ENCODE results near the gene IBTK.
"Not testable (repeated sequence)": the region's sequence is repeated elsewhere in the genome, so short reads cannot be mapped to it uniquely, and the experiment has no call there.

The IBTK gene

GRCh38 chr6:82216549-82216948 is 31.0 kb downstream of the IBTK start:
- H3K4me3 ChIP-seq (ENCODE audit: low read depth, low read length), result no peak overlapping the region
- no peak for DNase-seq (ENCODE audit: low read depth, low spot score)
- ChIA-PET CTCF (no interaction called here), POLR2A (no interaction called here)
- TF ChIP-seq CTCF (IDR thresholded peaks at IDR 0.05; ENCODE audit: insufficient read depth, low read length, missing control alignments), result no peak

GRCh38 chr6:82211326-82211725 is 36.2 kb downstream of the IBTK start:
- DNase-seq (ENCODE audit: low read depth, low spot score), result no peak
- ChIA-PET POLR2A (no interaction called here), CTCF (no interaction called here)
- TF ChIP-seq CTCF (IDR thresholded peaks at IDR 0.05; ENCODE audit: insufficient read depth, low read length, missing control alignments), result no peak
- H3K4me3 ChIP-seq (ENCODE audit: low read depth, low read length), result no peak overlapping the region

GRCh38 chr6:82208913-82209312 is 38.6 kb downstream of the IBTK start:
- H3K4me3 ChIP-seq (ENCODE audit: low read depth, low read length), result no peak overlapping the region
- no peak for DNase-seq (ENCODE audit: low read depth, low spot score)
- ChIA-PET POLR2A (no interaction called here), CTCF (no interaction called here)
- TF ChIP-seq CTCF (IDR thresholded peaks at IDR 0.05; ENCODE audit: insufficient read depth, low read length, missing control alignments), result no peak

- DNase-seq (ENCODE audit: low read depth, low spot score), result no peak
- TF ChIP-seq CTCF (IDR thresholded peaks at IDR 0.05; ENCODE audit: insufficient read depth, low read length, missing control alignments), result no peak
- no peak overlapping the region for H3K4me3 ChIP-seq (ENCODE audit: low read depth, low read length)
- ChIA-PET CTCF (no interaction called here), POLR2A (no interaction called here)
These were observed 41.6 kb downstream of the IBTK start for GRCh38 chr6:82205930-82206392.

- ChIA-PET CTCF (no interaction called here), POLR2A (no interaction called here)
- no peak overlapping the region for H3K4me3 ChIP-seq (ENCODE audit: low read depth, low read length)
- TF ChIP-seq CTCF (IDR thresholded peaks at IDR 0.05; ENCODE audit: insufficient read depth, low read length, missing control alignments), result no peak
- no peak for DNase-seq (ENCODE audit: low read depth, low spot score)
These were observed 43.5 kb downstream of the IBTK start for GRCh38 chr6:82204020-82204419.

GRCh38 chr6:82197784-82198183 is 49.8 kb downstream of the IBTK start:
- POLR2A ChIA-PET, result no interaction called here
- no peak overlapping the region for H3K4me3 ChIP-seq (ENCODE audit: low read depth, low read length)
- DNase-seq (ENCODE audit: low read depth, low spot score), result no peak
- CTCF ChIA-PET, result interaction anchor here (0.7 to 1.9 kb wide), 4 partner anchors 10 to 867 kb away, joined by 3 to 5 read pairs (median 4); partner anchors contain the start of gene UBE3D
- no peak for TF ChIP-seq CTCF (IDR thresholded peaks at IDR 0.05; ENCODE audit: insufficient read depth, low read length, missing control alignments)

- POLR2A ChIA-PET; H3K4me3 ChIP-seq (ENCODE audit: low read depth, low read length); DNase-seq (ENCODE audit: low read depth, low spot score): not testable (repeated sequence)
- CTCF ChIA-PET, result interaction anchor here (0.6 to 1.9 kb wide), 4 partner anchors 9 to 51 kb away, joined by 3 to 5 read pairs (median 4); no protein-coding TSS in a partner anchor
These were observed 50.3 kb downstream of the IBTK start for GRCh38 chr6:82197245-82197644.

Data from AG04449 (cell line).